Spleen (tissue), 7 donors: ENCODE data around the gene PPP5C.

Source experiments
- POLR2AphosphoS5 ChIP-seq, 3 donors: sonication (generic); formaldehyde crosslinking; IDR thresholded peaks; one replicate each; pipeline ENCODE4 v1.5.1; 2017; ENCODE audit warnings: antibody characterized with exemption in 3 of 3
- TF ChIP-seq, protein P1 (sequence below), 11 experiments: fragments of 200-600 bp in 7 of 11; fragments of 450-650 bp in 4 of 11; sonication (generic) in 4 of 11; IDR thresholded peaks in 8 of 11; conservative IDR thresholded peaks in 3 of 11; 1 replicate in 7 of 11; 2 replicates in 4 of 11; pipeline versions ENCODE4 v1.4.0 to v1.8.0; 2016 to 2021; ENCODE audit warnings: antibody characterized with exemption in 11 of 11, inconsistent platforms in 4 of 11, mild to moderate bottlenecking in 1 of 11
- donor health status: DM: no; HTN: no; CAD: no; lungs with moderate emphysema.
- donor health status: DM: no; HTN: no; CAD: no.
- donor health status: DM: no; HTN: no; CAD: no.

DNA sequence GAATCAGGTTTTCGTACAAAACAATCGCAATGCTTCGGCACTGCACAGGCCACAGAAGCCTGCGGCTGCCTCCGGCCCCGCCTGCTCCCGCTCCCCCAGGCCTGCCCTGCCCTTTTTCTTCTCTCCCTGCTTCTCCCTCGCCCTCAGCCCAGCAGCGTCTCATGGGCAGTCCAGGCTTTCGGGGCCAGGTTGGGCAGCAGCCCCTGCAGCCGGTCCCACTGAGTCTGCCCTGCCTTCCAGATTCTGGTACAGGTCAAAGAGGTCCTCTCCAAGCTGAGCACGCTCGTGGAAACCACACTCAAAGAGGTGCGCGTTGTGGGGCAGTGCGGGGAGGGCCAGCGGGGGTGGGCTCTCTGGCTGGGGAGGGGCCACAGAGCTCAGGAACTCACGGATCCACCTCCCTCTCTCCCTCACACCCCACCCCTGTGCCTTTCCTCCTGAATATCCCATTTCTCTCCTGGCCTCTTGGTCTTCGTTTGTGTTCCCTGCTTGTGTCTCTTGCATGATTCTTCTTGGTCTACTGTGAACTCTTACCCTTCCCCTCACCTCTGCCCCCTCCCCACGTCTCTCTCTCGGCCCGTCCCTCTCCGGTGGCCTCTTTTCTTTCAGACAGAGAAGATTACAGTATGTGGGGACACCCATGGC lies 36.4 kb downstream of the PPP5C start:
- TF ChIP-seq, protein P1, sequence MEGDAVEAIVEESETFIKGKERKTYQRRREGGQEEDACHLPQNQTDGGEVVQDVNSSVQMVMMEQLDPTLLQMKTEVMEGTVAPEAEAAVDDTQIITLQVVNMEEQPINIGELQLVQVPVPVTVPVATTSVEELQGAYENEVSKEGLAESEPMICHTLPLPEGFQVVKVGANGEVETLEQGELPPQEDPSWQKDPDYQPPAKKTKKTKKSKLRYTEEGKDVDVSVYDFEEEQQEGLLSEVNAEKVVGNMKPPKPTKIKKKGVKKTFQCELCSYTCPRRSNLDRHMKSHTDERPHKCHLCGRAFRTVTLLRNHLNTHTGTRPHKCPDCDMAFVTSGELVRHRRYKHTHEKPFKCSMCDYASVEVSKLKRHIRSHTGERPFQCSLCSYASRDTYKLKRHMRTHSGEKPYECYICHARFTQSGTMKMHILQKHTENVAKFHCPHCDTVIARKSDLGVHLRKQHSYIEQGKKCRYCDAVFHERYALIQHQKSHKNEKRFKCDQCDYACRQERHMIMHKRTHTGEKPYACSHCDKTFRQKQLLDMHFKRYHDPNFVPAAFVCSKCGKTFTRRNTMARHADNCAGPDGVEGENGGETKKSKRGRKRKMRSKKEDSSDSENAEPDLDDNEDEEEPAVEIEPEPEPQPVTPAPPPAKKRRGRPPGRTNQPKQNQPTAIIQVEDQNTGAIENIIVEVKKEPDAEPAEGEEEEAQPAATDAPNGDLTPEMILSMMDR (IDR thresholded peaks at IDR 0.05 in 8 of 11, conservative IDR thresholded peaks at IDR 0.05 in 3 of 11) = no peak
- TF ChIP-seq POLR2AphosphoS5 (IDR thresholded peaks at IDR 0.05) = peak in 1 of 3 donors; percentile 48
